ENCODE measurements around the gene CLCN4. TPM values are rescaled to one million over a fixed set of nuclear protein-coding genes. Genes with fewer than 3 reads are reported as not detected.

Gene CLCN4
- total RNA-seq, 1 donor: 14.1 TPM

DNA sequence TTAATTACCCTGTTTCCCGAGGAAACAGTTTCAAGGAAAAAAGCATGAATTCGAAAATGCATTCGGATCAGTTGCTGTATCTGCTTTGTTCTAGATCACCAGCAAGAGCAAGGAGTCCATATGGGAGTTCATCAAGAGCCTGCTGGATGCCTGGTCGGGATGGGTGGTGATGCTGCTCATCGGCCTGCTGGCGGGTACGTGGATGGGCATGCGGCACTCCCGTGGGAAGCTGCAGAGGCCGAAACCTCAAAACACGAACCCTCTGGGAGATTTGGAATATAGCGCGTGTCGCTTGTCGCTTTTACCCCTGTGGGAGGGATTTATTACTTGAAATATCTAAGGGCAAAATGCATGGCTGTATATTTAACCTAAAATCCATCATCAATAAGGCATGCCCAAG, 30.6 kb downstream of the CLCN4 start:
- Histone ChIP-seq H4K20me1 (ENCODE audit: insufficient read depth, low read length) (no peaks in the 10 kb centered on the region), H3K27ac (ENCODE audit: low read depth, low read length) (no peak overlapping the region), H3K4me2 (ENCODE audit: insufficient read depth, low read length) (no peak overlapping the region), H2AFZ (ENCODE audit: low read length) (no peak overlapping the region), H3K27me3 (ENCODE audit: insufficient read depth, low read length) (no peaks in the 10 kb centered on the region), H3K79me2 (ENCODE audit: insufficient read depth, low read length) (no peaks in the 10 kb centered on the region), H3K36me3 (ENCODE audit: insufficient read depth, low read length) (no peaks in the 10 kb centered on the region), H3K9me3 (ENCODE audit: low read depth, low read length) (no peaks in the 10 kb centered on the region), H3K4me1 (ENCODE audit: insufficient read depth, low read length) (peaks cover 3% of the 10 kb centered on the region), H3K4me3 (ENCODE audit: insufficient read depth, low read length) (no peak overlapping the region)
- TF ChIP-seq CTCF (IDR thresholded peaks at IDR 0.05; ENCODE audit: extremely low read depth, low read depth, low read length): no peak
- no peak for DNase-seq (ENCODE audit: insufficient read length, low spot score, missing footprints)

- peak; percentile 87 for DNase-seq (ENCODE audit: insufficient read length, low spot score, missing footprints)
- peak; percentile 77 for TF ChIP-seq CTCF (IDR thresholded peaks at IDR 0.05; ENCODE audit: extremely low read depth, low read depth, low read length)
- H3K36me3 ChIP-seq (ENCODE audit: insufficient read depth, low read length): no peaks in the 10 kb centered on the region
These were observed 32.8 kb downstream of the CLCN4 start for GRCh38 chrX:10189317-10190268.

DNA sequence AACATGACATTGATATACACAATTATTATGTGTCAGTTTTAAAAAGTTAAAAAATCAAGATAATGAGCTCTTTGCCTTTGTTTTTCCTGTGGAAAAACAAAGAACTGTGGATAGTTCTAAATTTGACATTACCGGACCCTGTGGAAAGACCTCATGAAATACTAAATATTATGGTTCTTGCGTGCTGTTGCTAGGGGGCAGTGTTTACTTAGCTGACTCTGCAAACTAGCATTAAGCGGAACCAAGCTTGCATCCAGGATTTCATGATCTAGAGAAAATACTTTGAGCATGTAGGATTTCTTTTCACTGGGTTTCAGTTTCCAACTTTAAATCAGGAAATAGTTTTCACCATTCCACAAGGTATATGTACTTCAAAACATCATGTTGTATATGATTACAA, 33.6 kb downstream of the CLCN4 start:
- DNase-seq (ENCODE audit: insufficient read length, low spot score, missing footprints): peak; percentile 87
- peak overlapping the region; percentile 34 for H3K4me2 ChIP-seq (ENCODE audit: insufficient read depth, low read length)
- no peaks in the 10 kb centered on the region for H3K27me3 ChIP-seq (ENCODE audit: insufficient read depth, low read length)
- no peaks in the 10 kb centered on the region for H3K9me3 ChIP-seq (ENCODE audit: low read depth, low read length)
- no peaks in the 10 kb centered on the region for H3K79me2 ChIP-seq (ENCODE audit: insufficient read depth, low read length)
- TF ChIP-seq CTCF (IDR thresholded peaks at IDR 0.05; ENCODE audit: extremely low read depth, low read depth, low read length): peak; percentile 54
- peaks cover 3% of the 10 kb centered on the region for H3K4me1 ChIP-seq (ENCODE audit: insufficient read depth, low read length)
- peak overlapping the region; percentile 80 for H3K27ac ChIP-seq (ENCODE audit: low read depth, low read length)
- H3K4me3 ChIP-seq (ENCODE audit: insufficient read depth, low read length): no peak overlapping the region
- H2AFZ ChIP-seq (ENCODE audit: low read length): no peak overlapping the region
- H4K20me1 ChIP-seq (ENCODE audit: insufficient read depth, low read length): no peaks in the 10 kb centered on the region
- H3K36me3 ChIP-seq (ENCODE audit: insufficient read depth, low read length): no peaks in the 10 kb centered on the region

More at GRCh38 chrX:10189317-10190268, 32.8 kb downstream of the CLCN4 start:
- Histone ChIP-seq H3K4me3 (ENCODE audit: insufficient read depth, low read length) (no peak overlapping the region), H3K79me2 (ENCODE audit: insufficient read depth, low read length) (no peaks in the 10 kb centered on the region), H2AFZ (ENCODE audit: low read length) (peak overlapping the region; percentile 81), H4K20me1 (ENCODE audit: insufficient read depth, low read length) (no peaks in the 10 kb centered on the region), H3K4me1 (ENCODE audit: insufficient read depth, low read length) (peaks cover 3% of the 10 kb centered on the region), H3K27me3 (ENCODE audit: insufficient read depth, low read length) (no peaks in the 10 kb centered on the region), H3K4me2 (ENCODE audit: insufficient read depth, low read length) (peak overlapping the region; percentile 34), H3K27ac (ENCODE audit: low read depth, low read length) (peak overlapping the region; percentile 80), H3K9me3 (ENCODE audit: low read depth, low read length) (no peaks in the 10 kb centered on the region)

- no peaks in the 10 kb centered on the region for H4K20me1 ChIP-seq (ENCODE audit: insufficient read depth, low read length)
- no peak overlapping the region for H3K4me3 ChIP-seq (ENCODE audit: insufficient read depth, low read length)
- H3K4me2 ChIP-seq (ENCODE audit: insufficient read depth, low read length): no peak overlapping the region
- no peaks in the 10 kb centered on the region for H3K36me3 ChIP-seq (ENCODE audit: insufficient read depth, low read length)
- H3K27ac ChIP-seq (ENCODE audit: low read depth, low read length): no peak overlapping the region
- DNase-seq (ENCODE audit: insufficient read length, low spot score, missing footprints): no peak
- no peaks in the 10 kb centered on the region for H3K9me3 ChIP-seq (ENCODE audit: low read depth, low read length)
- H2AFZ ChIP-seq (ENCODE audit: low read length): no peak overlapping the region
- TF ChIP-seq CTCF (IDR thresholded peaks at IDR 0.05; ENCODE audit: extremely low read depth, low read depth, low read length): no peak
- no peaks in the 10 kb centered on the region for H3K27me3 ChIP-seq (ENCODE audit: insufficient read depth, low read length)
- peaks cover 3% of the 10 kb centered on the region for H3K4me1 ChIP-seq (ENCODE audit: insufficient read depth, low read length)
- H3K79me2 ChIP-seq (ENCODE audit: insufficient read depth, low read length): no peaks in the 10 kb centered on the region
These were observed 36.8 kb downstream of the CLCN4 start for GRCh38 chrX:10193587-10193986.
